DMS153 (cell line): ENCODE results near the gene LATS1.

Experiments
- DNase-seq: peaks from one replicate; lab custom pipeline; 2025; lab: John Stamatoyannopoulos, UW

LATS1 gene

DNA sequence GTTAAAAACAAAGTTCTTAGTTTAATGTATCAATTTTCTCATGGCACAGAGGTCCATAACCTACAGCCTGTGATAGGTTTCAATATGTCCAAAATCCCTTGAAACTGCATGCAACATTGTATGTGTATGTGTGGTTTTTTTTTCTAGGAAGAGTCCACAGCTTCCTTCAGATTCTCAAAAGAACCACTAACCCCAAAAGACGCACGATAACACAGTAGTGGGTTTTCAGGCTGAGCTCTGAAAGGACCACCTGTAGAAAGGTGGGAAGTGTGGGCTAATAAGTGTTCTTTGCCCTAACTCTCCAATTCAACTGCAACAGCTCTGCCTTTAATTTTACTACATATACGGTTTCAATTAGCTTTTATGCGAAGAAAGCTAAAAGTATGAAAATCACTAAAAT, 57.9 kb downstream of the LATS1 start:
- no peak for DNase-seq

DNA sequence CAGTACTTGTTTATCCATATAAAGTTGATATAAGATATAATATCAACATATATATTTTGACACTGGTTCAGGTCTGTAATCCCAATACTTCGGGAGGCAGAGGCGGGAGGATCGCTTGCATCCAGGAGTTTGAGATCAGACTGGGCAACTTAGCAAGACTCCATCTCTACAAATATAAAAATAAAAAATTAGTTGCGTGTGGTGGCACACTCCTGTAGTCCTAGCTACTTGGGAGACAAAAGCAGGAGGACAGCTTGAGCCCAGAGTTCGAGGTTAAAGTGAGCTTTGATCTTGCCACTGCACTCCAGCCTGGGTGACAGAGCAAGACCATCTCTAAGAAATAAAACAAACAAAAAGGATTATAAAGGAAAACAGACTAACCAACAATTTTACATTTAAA, 60.5 kb downstream of the LATS1 start:
- no peak for DNase-seq

DNA sequence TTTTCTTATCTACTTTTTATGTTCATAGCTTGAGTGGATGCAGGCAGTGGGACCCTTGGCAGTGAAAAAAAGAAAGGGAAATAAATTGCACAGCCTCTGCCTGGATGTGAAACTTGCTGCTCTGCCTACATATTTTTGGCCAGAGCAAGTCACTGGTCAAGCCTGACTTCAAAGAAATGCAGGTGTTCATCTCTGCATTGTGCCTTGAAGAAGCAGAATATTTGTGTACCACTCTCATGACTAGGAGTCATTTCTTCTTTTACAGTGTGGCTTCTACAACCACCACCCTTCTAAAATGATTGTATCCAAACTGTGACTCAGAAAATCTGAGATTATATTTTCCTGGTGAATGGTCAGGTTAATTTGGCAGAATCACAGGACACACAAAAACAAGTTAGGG, 66.8 kb downstream of the LATS1 start:
- no peak for DNase-seq

DNA sequence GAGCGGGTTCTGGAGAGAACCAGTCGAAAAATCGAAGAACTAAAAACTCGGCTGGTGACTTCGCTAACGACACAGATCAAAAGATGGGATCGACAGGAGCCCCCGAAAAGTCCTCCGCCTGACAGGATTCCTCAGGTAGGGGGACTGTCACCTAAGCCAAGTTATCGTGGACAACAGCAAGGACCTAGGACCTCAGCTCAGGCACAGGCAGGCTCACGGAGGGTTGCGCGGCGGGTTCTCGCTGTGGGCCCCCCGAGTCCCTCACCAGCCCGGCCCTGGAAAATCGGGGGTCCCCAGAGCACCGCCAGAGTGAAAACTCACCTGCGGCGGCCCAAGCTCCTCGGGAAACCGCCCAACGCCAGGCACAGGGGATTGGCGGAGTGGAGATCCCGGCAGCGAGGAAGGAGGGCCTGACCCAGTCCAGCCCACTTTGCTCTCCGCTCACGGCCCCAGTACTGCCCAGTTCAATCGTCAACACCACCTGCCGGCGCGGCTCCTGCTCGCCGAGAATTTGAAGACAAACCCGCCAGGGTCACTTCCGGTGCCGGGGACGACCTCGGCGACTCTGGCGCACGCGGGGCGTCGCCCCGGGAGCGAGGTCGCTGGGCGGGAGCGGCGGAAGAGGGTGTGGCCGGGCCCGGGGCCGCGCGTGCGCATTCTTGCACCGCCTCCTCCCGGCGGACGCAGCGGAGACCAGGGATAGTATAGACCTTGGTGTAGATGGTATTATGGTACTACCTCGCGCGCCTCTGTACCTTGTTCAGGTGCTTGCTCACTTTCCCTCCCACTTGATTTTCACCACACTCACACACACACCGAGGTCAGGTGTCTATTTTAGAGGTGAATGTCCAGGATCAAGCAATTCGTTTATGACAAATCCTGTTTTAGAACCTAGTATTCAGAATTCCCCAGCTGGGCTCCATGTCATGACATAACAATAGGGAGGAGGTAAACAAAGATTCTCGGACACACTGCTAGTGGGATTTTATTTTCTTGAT, 69.5 kb downstream of the LATS1 start, which contains the start of gene KATNA1:
KATNA1 (minus strand) TSS at position 567 of the 998 bp plus-strand sequence. CDS start 10,167 bp downstream, outside the sequence.
- peak; percentile 88 for DNase-seq

DNA sequence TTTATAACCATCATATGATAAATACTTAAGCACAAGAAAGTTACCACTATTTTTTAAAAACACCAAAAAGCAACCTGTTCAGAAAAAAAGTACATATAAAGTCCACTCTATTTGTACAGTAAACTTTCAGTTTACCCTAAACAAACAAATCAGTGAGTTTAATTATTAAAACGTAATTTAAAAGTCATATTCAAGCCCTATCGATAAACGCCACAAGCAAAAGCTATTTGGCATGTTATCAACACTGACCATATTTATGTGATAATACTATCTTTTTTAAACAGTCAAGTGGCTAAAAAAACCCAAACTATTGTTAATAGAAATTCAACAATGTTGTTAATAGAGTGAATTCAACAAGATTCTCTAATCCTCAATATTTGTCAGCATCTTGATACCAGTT, 71.3 kb downstream of the LATS1 start:
- no peak for DNase-seq

DNA sequence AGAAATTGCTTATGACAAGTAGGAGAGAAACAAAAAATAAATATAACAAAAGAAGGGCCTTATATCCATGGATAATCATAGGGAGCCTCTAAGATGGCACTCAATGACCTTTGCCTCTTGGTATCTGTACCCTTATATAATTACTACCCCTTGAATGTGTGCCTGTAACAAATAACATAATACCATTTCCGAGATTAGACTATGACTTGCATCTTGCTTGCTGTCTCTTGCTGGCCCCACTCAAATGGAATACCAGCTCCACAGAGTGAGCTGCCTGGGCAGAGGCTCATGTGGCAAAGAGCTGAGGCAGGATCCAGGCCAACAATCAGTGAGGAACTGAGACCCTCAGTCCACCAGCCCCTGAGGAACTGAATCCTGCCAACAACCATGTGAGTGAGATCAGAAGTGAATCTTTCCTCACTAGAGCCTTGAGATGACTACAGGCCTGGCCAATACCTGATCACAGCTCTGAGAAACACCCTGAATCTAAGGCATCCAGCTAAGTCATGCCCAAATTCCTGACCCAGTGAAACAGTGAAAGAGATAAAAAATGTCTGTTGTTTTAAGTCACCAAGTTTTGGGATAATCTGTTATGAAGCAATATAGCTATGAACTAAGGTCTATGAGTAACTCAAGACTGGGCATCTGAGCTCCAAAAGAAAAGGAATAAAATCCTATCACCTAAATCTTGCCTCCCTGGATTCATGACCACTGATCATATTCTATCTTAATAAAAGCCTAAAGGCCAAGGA, 74.9 kb downstream of the LATS1 start:
- DNase-seq: no peak

DNA sequence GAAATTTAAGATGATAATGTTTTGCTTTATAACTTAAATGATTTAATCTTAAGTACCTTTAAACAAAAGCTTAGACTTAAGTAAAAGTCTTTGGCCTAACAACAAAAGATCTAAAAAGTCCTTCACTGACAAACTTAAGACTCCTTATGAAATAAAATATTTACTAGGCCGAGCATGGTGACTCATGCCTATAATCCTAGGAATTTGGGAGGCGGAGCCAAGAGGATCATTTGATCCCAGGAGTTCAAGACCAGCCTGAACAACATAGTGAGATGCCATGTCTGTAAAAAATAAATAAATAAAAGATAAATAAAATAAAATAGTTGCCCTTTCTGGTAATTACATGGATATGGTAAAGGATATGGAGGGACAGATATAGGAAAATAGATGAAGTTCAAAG, 81.8 kb downstream of the LATS1 start:
- no peak for DNase-seq

DNA sequence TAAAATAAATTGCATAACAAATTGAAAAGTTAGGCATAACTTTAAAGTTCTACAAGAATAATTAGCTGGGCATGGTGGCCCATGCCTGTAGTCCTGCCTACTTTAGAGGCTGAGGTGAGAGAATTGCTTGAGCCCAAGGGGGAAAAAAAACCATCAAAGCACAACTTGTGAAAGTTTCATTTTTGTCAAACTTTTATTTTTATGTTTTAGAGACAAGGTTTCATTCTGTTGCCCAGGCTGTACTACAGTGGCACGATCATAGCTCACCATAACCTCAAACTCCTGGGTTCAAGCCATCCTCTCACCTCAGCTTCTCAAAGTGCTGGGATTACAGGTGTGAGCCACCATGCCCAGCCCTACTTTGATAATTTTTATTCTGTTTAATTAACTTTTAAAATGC, 83.6 kb downstream of the LATS1 start:
- no peak for DNase-seq

DNA sequence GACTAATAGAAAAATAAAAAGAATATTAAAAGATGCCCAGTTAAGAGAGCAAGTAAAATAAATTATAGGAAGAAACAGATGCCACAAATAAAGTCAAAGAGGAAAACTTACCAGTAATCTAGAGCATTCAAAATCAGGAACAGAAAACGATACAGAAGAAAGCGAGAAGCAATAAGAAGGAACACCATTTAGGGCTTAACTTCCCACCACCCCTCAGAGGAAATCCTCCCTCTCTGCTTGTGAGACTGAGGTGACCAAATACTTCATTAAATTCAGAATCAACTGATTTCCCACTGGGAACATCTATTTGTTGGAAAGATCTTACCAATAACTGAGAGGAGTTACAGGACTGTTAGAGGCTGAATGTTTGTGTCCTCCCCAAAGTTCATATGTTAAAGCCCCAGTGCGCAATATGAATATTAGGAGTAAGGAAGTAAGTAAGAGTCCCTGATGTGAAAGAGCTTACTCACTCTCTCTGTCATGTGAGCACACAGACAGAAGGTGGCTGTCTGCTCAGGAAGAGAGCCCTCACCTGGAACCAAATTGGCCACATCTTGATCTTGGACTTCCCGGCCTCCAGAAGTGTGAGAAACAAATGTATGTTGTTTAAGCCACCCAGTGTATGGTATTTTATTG, 88.9 kb downstream of the LATS1 start:
- no peak for DNase-seq

DNA sequence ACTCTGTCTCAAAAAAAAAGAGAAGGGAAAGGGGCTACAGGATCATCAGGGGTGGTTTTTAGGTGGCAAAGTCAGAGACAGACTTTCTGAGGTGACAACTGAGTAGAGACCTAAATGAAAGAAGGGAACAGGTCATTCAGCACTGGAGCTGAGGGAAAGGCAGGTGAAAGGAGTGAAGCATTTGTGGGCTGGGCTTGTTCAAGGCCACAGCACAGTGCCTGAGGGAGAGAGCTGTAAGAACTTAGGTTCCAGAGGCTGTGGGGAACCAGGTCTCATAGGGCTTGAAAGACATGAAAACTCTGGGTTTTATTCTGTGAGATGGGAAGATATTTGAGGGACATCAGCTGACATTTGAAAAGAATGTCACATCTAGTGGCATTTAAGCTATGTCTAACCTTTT, 90.2 kb downstream of the LATS1 start:
- DNase-seq: no peak

DNA sequence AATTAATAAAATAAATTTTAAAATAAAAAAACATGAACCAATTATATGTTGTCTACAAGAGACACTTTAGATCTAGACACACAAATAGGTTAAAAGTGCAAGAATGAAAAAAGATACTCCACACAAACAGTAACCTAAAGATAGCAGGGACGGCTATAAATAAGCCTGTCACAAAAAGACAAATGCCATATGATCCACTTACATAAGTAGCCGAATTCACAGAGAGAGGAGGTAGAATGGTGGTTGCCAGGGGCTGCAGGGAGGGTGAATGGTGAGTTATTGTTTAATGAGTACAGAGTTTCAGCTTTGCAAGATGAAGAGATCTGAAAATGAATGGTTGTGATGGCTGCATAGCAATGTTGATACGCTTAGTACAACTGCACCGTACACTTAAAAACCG, 102.1 kb downstream of the LATS1 start:
- no peak for DNase-seq

DNA sequence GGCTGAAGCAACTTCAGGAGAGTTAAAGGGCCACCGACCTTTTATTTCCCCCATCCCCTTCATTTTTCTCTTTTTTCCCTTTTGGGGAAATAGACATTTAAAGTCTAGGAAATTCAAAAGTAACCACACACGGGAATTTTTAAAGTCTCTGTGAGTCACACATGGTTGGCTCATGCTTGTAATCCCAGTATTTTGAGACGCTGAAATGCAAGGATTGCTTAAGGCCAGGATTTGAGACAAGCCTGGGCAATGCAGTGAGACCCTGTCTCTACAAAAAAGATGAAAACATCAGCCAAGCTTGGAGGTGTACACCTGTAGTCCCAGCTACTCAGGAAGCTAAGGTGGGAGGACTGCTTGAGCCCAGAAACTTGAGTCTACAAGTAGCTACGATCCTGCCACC, 103.6 kb downstream of the LATS1 start:
- no peak for DNase-seq

DNA sequence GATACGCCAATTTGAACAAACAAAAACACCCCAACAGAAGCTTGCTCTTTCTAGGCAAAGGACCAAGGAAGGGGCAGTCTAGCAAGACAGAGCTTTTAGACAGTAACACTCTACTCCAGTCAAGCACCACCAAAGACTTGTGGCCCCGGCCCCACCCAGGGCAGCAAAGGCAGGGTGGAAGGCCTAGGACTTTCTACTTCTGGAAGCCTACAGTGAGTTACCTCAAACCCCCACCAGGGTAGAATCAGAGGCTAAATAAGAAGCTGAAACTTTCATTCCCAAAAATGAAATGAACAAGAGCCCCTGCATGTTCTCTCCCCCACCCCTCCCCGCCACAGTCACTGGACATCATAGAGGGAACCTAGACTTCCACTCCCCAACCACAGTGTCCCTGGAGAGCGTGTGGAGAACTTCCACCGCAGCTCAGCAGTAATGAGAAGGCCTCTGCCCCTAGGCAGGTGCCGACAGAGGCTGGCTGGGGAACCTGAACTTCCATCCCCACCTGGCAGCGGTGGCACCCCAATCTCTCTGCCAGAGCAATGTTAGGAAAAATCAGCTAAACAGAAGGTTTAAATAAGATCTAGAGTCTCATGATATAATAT, 109.4 kb downstream of the LATS1 start:
- no peak for DNase-seq
